Type B pancreatic cell (in vitro differentiated cells): ENCODE data around the gene SIK3. TPM values are rescaled to one million over a fixed set of nuclear protein-coding genes. Genes with fewer than 3 reads are reported as not detected.

Experiments used
- DNase-seq: peaks from one replicate; pipeline ENCODE4 v3.0.0; 2021; ENCODE audit warnings: mixed read lengths; ENCODE audit not compliant: unreplicated experiment; ENCODE audit errors: extremely low spot score
- H3K27ac Mint-ChIP-seq: 2 replicates; pipeline ENCODE4 v1.8.0; 2021; ENCODE audit warnings: mild to moderate bottlenecking, mixed read lengths
- H3K27me3 Mint-ChIP-seq: 2 replicates; pipeline ENCODE4 v1.8.0; 2021; ENCODE audit warnings: mixed read lengths
- H3K36me3 Mint-ChIP-seq: 2 replicates; pipeline ENCODE4 v1.8.0; 2021; ENCODE audit warnings: mixed read lengths
- H3K4me1 Mint-ChIP-seq: one replicate; pipeline ENCODE4 v1.8.0; 2021; ENCODE audit warnings: mixed read lengths; ENCODE audit not compliant: unreplicated experiment
- H3K4me3 Mint-ChIP-seq: 2 replicates; pipeline ENCODE4 v1.8.0; 2021; ENCODE audit warnings: mild to moderate bottlenecking, mixed read lengths
- H3K9me3 Mint-ChIP-seq: 2 replicates; pipeline ENCODE4 v1.8.0; 2021; ENCODE audit warnings: mixed read lengths
- CTCF ChIP-seq: fragments of 200-600 bp; sonication (generic); conservative IDR thresholded peaks from 2 replicates; pipeline ENCODE4 v1.5.0; 2021; ENCODE audit warnings: antibody characterized with exemption, mild to moderate bottlenecking
- total RNA-seq: library from RNA; stranded (reverse); gene quantifications from 2 replicates; pipeline ENCODE4 v1.2.1, GENCODE V29; 2021; ENCODE audit warnings: low replicate concordance

Gene SIK3
- total RNA-seq, 1 donor from 2014 or later: 39.9 TPM

- peaks cover 5% of the 10 kb centered on the region for H3K4me1 Mint-ChIP-seq
- no peaks in the 10 kb centered on the region for H3K9me3 Mint-ChIP-seq
- peaks cover 31% of the 10 kb centered on the region for H3K36me3 Mint-ChIP-seq
- H3K27me3 Mint-ChIP-seq: no peaks in the 10 kb centered on the region
- H3K27ac Mint-ChIP-seq: no peak overlapping the region
- no peak for DNase-seq
- TF ChIP-seq CTCF: no peak
- no peak overlapping the region for H3K4me3 Mint-ChIP-seq
These were observed 223.0 kb downstream of the SIK3 start for GRCh38 chr11:116875194-116875593.

- no peak for TF ChIP-seq CTCF
- Mint-ChIP-seq H3K9me3 (no peaks in the 10 kb centered on the region), H3K27ac (no peak overlapping the region), H3K27me3 (no peaks in the 10 kb centered on the region), H3K36me3 (peaks cover 34% of the 10 kb centered on the region), H3K4me1 (no peaks in the 10 kb centered on the region), H3K4me3 (no peak overlapping the region)
- DNase-seq: no peak
These were observed 224.0 kb downstream of the SIK3 start for GRCh38 chr11:116874251-116874650.

GRCh38 chr11:116873381-116873780 lies 224.8 kb downstream of the SIK3 start:
- Mint-ChIP-seq H3K4me1 (no peaks in the 10 kb centered on the region), H3K9me3 (no peaks in the 10 kb centered on the region), H3K27me3 (no peaks in the 10 kb centered on the region), H3K4me3 (no peak overlapping the region), H3K36me3 (peaks cover 36% of the 10 kb centered on the region), H3K27ac (no peak overlapping the region)
- no peak for DNase-seq
- TF ChIP-seq CTCF: no peak

GRCh38 chr11:116871248-116871647 lies 227.0 kb downstream of the SIK3 start:
- TF ChIP-seq CTCF: no peak
- DNase-seq: no peak
- Mint-ChIP-seq H3K9me3 (no peaks in the 10 kb centered on the region), H3K4me3 (no peak overlapping the region), H3K27ac (no peak overlapping the region), H3K36me3 (peaks cover 41% of the 10 kb centered on the region), H3K27me3 (no peaks in the 10 kb centered on the region), H3K4me1 (no peaks in the 10 kb centered on the region)

- H3K36me3 Mint-ChIP-seq: peaks cover 38% of the 10 kb centered on the region
- no peak overlapping the region for H3K27ac Mint-ChIP-seq
- H3K27me3 Mint-ChIP-seq: no peaks in the 10 kb centered on the region
- no peaks in the 10 kb centered on the region for H3K9me3 Mint-ChIP-seq
- TF ChIP-seq CTCF: no peak
- no peak overlapping the region for H3K4me3 Mint-ChIP-seq
- no peaks in the 10 kb centered on the region for H3K4me1 Mint-ChIP-seq
- no peak for DNase-seq
These were observed 228.2 kb downstream of the SIK3 start for GRCh38 chr11:116870054-116870453.

GRCh38 chr11:116869610-116870009 lies 228.6 kb downstream of the SIK3 start:
- no peak for TF ChIP-seq CTCF
- peaks cover 36% of the 10 kb centered on the region for H3K36me3 Mint-ChIP-seq

More at GRCh38 chr11:116869610-116870009, 228.6 kb downstream of the SIK3 start:
- Mint-ChIP-seq H3K27ac (no peak overlapping the region), H3K9me3 (no peaks in the 10 kb centered on the region), H3K4me1 (no peaks in the 10 kb centered on the region), H3K27me3 (no peaks in the 10 kb centered on the region), H3K4me3 (no peak overlapping the region)
- no peak for DNase-seq
